Panc1 (cell line): Measurements from ENCODE around the gene PRRT1B. TPM values are rescaled to one million over a fixed set of nuclear protein-coding genes. Genes with fewer than 3 reads are reported as not detected.

ENCODE experiments used
- ATAC-seq: fragments of 200-7000 bp; cut with Tn5 transposase; 2 replicates; pipeline ENCODE4 v1.9.1; 2020; ENCODE audit warnings: mild to moderate bottlenecking, moderate library complexity
- BruUV-seq: library from RNA; stranded (reverse); fragments of 400-500 nt; replicated peaks from 2 replicates; lab custom pipeline; 2021; lab: Mats Ljungman, UMichigan
- CTCF ChIA-PET: fragments of 300-600 bp; sonication (Branson Sonifier 250); formaldehyde crosslinking; loops from one replicate; lab custom pipeline; 2022; ENCODE audit warnings: antibody characterized with exemption; lab: Charles Lee
- POLR2A ChIA-PET: fragments of 300-600 bp; sonication (Branson Sonifier 250); formaldehyde crosslinking; loops from one replicate; lab custom pipeline; 2022; ENCODE audit warnings: antibody characterized with exemption; lab: Charles Lee
- DNase-seq: peaks from one replicate; pipeline ENCODE4 v3.0.0-alpha.2; 2010; ENCODE audit warnings: low read depth, low spot score
- H3K27ac ChIP-seq: 2 replicates; pipeline ENCODE4 v1.5.1; 2011; ENCODE audit warnings: mild to moderate bottlenecking, low read length, inconsistent platforms
- H3K27me3 ChIP-seq: fragments of 200-500 bp; sonication (Bioruptor generic); 2 replicates; pipeline ENCODE4 v1.6.0; 2014; ENCODE audit warnings: low read length, inconsistent platforms; ENCODE audit not compliant: control insufficient read depth, insufficient read depth
- H3K36me3 ChIP-seq: fragments of 200-500 bp; sonication (Bioruptor generic); 2 replicates; pipeline ENCODE4 v1.5.1; 2014; ENCODE audit warnings: inconsistent platforms, mild to moderate bottlenecking, low read length, moderate library complexity; ENCODE audit not compliant: control insufficient read depth, insufficient read depth
- H3K4me1 ChIP-seq: 2 replicates; pipeline ENCODE4 v1.5.1; 2011; ENCODE audit warnings: inconsistent platforms, mild to moderate bottlenecking, low read length, moderate library complexity; ENCODE audit not compliant: control insufficient read depth, insufficient read depth
- H3K4me3 ChIP-seq, 2 experiments: 2 replicates each; pipeline ENCODE4 v1.5.1; 2011 to 2012; ENCODE audit warnings: low read depth in 2 of 2, low read length in 2 of 2, mild to moderate bottlenecking in 2 of 2, inconsistent platforms in 1 of 2, moderate library complexity in 1 of 2
- H3K9me3 ChIP-seq: fragments of 200-500 bp; sonication (Bioruptor generic); 2 replicates; pipeline ENCODE4 v1.5.1; 2014; ENCODE audit warnings: low read depth, mild to moderate bottlenecking, inconsistent platforms, low read length, moderate library complexity; ENCODE audit not compliant: control insufficient read depth, insufficient read depth
- POLR2AphosphoS5 ChIP-seq: IDR thresholded peaks from 2 replicates; pipeline ENCODE4 v1.6.1; 2012; ENCODE audit warnings: mild to moderate bottlenecking, low read depth, low read length, moderate library complexity
- SIN3A ChIP-seq: IDR thresholded peaks from 2 replicates; pipeline ENCODE4 v1.6.1; 2012; ENCODE audit warnings: low read depth, mild to moderate bottlenecking, low read length, moderate library complexity, borderline replicate concordance; ENCODE audit not compliant: insufficient read depth
- TCF7L2 ChIP-seq: IDR thresholded peaks from 2 replicates; pipeline ENCODE4 v1.6.1; 2011; ENCODE audit warnings: mild to moderate bottlenecking, low read depth, low read length, inconsistent platforms
- in situ Hi-C: cut with HindIII; loops from 2 replicates; pipeline ENCODE4 v1.10.0; 2016; ENCODE audit warnings: low sequenced_read_pairs, low pct_unique_long_range_greater_than_20kb
- intact Hi-C: fragments of 100-400 bp; cut with micrococcal nuclease; formaldehyde crosslinking; loops from one replicate; pipeline ENCODE4 v1.10.0; 2022; ENCODE audit not compliant: unreplicated experiment
- total RNA-seq: library from RNA; stranded (reverse); gene quantifications from one replicate; pipeline ENCODE4 v1.2.1, GENCODE V29; 2021; ENCODE audit not compliant: unreplicated experiment
- TF ChIP-seq, protein P1 (sequence below): fragments of 450-650 bp; IDR thresholded peaks from 2 replicates; pipeline ENCODE4 v1.5.1; 2017; ENCODE audit warnings: mild to moderate bottlenecking
- TF ChIP-seq, protein P2 (sequence below), 2 experiments: IDR thresholded peaks; 2 replicates each; pipeline ENCODE4 v1.6.1; 2011 to 2012; ENCODE audit warnings: low read depth in 2 of 2, control low read depth in 1 of 2, low read length in 1 of 2, mild to moderate bottlenecking in 1 of 2, moderate library complexity in 1 of 2; ENCODE audit not compliant: insufficient read depth in 1 of 2

PRRT1B gene
- total RNA-seq, 1 experiment from 2014 or later = 1.1 TPM

DNA sequence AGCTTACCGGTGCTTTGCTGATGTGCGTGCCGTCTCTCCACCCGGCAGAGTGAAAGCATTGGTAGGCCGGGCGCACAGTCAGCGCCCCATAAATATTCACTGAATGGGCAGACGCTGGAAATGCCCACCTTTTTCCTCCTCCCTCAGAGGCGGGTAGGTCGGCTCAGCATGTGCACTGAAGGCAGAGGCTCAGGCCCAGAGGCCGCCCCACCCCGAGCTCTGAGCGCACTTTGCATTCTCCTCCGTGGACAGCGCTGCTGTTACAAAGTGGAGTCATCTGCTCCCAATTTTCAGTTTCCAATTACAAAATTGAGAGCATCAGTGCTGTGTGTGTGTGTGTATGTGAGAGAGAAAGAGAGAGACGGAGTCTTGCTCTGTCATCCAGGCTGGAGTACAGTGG is 24.8 kb upstream of the PRRT1B start:
- no peaks in the 10 kb centered on the region for H3K27me3 ChIP-seq
- H3K27ac ChIP-seq = no peak overlapping the region
- POLR2A ChIA-PET = interaction anchor here (0.5 kb wide), 1 partner anchor 15 kb away, joined by 6 read pairs; no protein-coding TSS in a partner anchor
- in situ Hi-C loops = no loop called here
- BruUV-seq = no TSS peak
- H3K36me3 ChIP-seq = no peaks in the 10 kb centered on the region; the same call in 1 of the 2 replicates
- no peak overlapping the region for H3K4me3 ChIP-seq
- intact Hi-C loops = no loop called here
- CTCF ChIA-PET = interaction anchor here (0.5 kb wide), 1 partner anchor 77 kb away, joined by 3 read pairs; no protein-coding TSS in a partner anchor
- TF ChIP-seq, protein P1, sequence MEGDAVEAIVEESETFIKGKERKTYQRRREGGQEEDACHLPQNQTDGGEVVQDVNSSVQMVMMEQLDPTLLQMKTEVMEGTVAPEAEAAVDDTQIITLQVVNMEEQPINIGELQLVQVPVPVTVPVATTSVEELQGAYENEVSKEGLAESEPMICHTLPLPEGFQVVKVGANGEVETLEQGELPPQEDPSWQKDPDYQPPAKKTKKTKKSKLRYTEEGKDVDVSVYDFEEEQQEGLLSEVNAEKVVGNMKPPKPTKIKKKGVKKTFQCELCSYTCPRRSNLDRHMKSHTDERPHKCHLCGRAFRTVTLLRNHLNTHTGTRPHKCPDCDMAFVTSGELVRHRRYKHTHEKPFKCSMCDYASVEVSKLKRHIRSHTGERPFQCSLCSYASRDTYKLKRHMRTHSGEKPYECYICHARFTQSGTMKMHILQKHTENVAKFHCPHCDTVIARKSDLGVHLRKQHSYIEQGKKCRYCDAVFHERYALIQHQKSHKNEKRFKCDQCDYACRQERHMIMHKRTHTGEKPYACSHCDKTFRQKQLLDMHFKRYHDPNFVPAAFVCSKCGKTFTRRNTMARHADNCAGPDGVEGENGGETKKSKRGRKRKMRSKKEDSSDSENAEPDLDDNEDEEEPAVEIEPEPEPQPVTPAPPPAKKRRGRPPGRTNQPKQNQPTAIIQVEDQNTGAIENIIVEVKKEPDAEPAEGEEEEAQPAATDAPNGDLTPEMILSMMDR = no peak
- TF ChIP-seq, protein P2, sequence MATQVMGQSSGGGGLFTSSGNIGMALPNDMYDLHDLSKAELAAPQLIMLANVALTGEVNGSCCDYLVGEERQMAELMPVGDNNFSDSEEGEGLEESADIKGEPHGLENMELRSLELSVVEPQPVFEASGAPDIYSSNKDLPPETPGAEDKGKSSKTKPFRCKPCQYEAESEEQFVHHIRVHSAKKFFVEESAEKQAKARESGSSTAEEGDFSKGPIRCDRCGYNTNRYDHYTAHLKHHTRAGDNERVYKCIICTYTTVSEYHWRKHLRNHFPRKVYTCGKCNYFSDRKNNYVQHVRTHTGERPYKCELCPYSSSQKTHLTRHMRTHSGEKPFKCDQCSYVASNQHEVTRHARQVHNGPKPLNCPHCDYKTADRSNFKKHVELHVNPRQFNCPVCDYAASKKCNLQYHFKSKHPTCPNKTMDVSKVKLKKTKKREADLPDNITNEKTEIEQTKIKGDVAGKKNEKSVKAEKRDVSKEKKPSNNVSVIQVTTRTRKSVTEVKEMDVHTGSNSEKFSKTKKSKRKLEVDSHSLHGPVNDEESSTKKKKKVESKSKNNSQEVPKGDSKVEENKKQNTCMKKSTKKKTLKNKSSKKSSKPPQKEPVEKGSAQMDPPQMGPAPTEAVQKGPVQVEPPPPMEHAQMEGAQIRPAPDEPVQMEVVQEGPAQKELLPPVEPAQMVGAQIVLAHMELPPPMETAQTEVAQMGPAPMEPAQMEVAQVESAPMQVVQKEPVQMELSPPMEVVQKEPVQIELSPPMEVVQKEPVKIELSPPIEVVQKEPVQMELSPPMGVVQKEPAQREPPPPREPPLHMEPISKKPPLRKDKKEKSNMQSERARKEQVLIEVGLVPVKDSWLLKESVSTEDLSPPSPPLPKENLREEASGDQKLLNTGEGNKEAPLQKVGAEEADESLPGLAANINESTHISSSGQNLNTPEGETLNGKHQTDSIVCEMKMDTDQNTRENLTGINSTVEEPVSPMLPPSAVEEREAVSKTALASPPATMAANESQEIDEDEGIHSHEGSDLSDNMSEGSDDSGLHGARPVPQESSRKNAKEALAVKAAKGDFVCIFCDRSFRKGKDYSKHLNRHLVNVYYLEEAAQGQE (IDR thresholded peaks at IDR 0.05; ENCODE audit: insufficient read depth in 1 of 2, low read depth in 2 of 2, low read length in 1 of 2) = no peak
- TF ChIP-seq TCF7L2 (no peak), SIN3A (no peak), POLR2AphosphoS5 (no peak)
- no peaks in the 10 kb centered on the region for H3K9me3 ChIP-seq
- no peaks in the 10 kb centered on the region for H3K4me1 ChIP-seq
- DNase-seq (no peak), ATAC-seq (no peak)

DNA sequence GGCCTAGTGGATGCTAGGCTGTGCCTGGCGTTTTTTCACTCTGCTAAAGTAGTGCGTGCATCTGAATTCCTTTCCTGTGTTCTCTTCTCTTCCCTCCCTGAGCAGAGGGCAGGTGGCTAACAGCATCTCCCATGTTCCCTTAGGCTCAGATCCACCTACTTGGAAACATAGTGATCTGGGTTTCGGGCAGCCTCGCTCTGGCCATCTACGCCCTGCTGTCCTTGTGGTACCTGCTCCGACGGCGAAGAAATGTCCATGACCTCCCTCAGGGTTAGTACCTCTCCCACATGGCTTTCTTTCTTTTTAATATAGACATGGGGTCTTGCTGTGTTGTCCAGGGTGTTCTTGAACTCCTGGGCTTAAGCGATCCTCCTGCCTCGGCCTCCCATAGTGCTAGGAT is 24.1 kb upstream of the PRRT1B start:
- intact Hi-C loops = no loop called here
- Histone ChIP-seq H3K9me3 (no peaks in the 10 kb centered on the region), H3K36me3 (no peaks in the 10 kb centered on the region; the same call in 1 of the 2 replicates), H3K27ac (no peak overlapping the region), H3K4me1 (no peaks in the 10 kb centered on the region), H3K27me3 (no peaks in the 10 kb centered on the region), H3K4me3 (no peak overlapping the region)
- CTCF ChIA-PET = no interaction called here
- POLR2A ChIA-PET = no interaction called here
- in situ Hi-C loops = no loop called here
- BruUV-seq = no TSS peak
- ATAC-seq (no peak), DNase-seq (no peak)
- TF ChIP-seq, protein P2 (IDR thresholded peaks at IDR 0.05; ENCODE audit: insufficient read depth in 1 of 2, low read depth in 2 of 2, low read length in 1 of 2) = no peak
- TF ChIP-seq POLR2AphosphoS5 (no peak), TCF7L2 (no peak), SIN3A (no peak)
- TF ChIP-seq, protein P1 = no peak
